Measurements from ENCODE around the gene PTPRCAP. TPM values are rescaled to one million over a fixed set of nuclear protein-coding genes. Genes with fewer than 3 reads are reported as not detected.

PTPRCAP gene
- total RNA-seq, 1 experiment from 2014 or later = 1.7 TPM

GRCh38 chr11:67456068-67456705, 18.7 kb upstream of the PTPRCAP start:
- H3K4me1 Mint-ChIP-seq = no peaks in the 10 kb centered on the region
- Histone ChIP-seq H3K23ac (ENCODE audit: insufficient read length, low read depth, low read length) (no peak overlapping the region), H3K27ac (ENCODE audit: insufficient read length, low read depth, low read length) (no peak overlapping the region), H4K5ac (ENCODE audit: insufficient read length, low read depth, low read length) (no peak overlapping the region), H3K4me2 (ENCODE audit: insufficient read depth, insufficient read length, low read length) (no peak overlapping the region), H2BK12ac (ENCODE audit: insufficient read length, low read depth, low read length) (no peak overlapping the region), H2BK20ac (ENCODE audit: low read depth, low read length, poor library complexity, severe bottlenecking) (no peak overlapping the region), H4K8ac (replicated peaks; ENCODE audit: insufficient read length, low read depth, low read length) (no peak overlapping the region), H3K79me2 (ENCODE audit: insufficient read depth, low read length) (no peaks in the 10 kb centered on the region), H3K4ac (ENCODE audit: low read depth, low read length) (no peak overlapping the region; the same call in 1 of the 2 replicates), H3K9ac (ENCODE audit: extremely low read depth, insufficient read length, low read length) (no peak overlapping the region), H3K9me3 (ENCODE audit: control insufficient read depth, low read depth, low read length) (no peaks in the 10 kb centered on the region), H2BK120ac (ENCODE audit: low read depth, low read length, poor library complexity, severe bottlenecking) (no peak overlapping the region), H3K4me1 (ENCODE audit: insufficient read depth, low read length) (no peaks in the 10 kb centered on the region), H4K91ac (ENCODE audit: insufficient read length, low read depth, low read length) (no peak overlapping the region), H2BK15ac (ENCODE audit: low read depth, low read length) (no peak overlapping the region), H3K18ac (ENCODE audit: insufficient read length, low read depth, low read length) (no peak overlapping the region), H4K20me1 (ENCODE audit: control insufficient read depth, insufficient read depth, insufficient read length) (no peaks in the 10 kb centered on the region), H3K23me2 (ENCODE audit: insufficient read length, low read depth, low read length, poor library complexity, severe bottlenecking) (peaks cover 5% of the 10 kb centered on the region), H2AK5ac (ENCODE audit: insufficient read length, low read length) (no peak overlapping the region), H3K79me1 (ENCODE audit: insufficient read depth, low read depth, low read length, poor library complexity, severe bottlenecking) (no peaks in the 10 kb centered on the region), H3K14ac (ENCODE audit: insufficient read depth, low read length) (no peak overlapping the region), H2AFZ (ENCODE audit: low read length) (no peak overlapping the region), H3T11ph (ENCODE audit: low read length) (no peak overlapping the region), H2BK5ac (ENCODE audit: insufficient read length, low read length) (no peak overlapping the region), H3K27me3 (ENCODE audit: insufficient read depth, low read length) (no peaks in the 10 kb centered on the region), H3K56ac (ENCODE audit: insufficient read length, low read depth, low read length) (no peak overlapping the region)
- DNase-seq = no peak
- no peaks in the 10 kb centered on the region for H3K36me3 Mint-ChIP-seq (ENCODE audit: insufficient read depth in 1 of 3, low read depth in 3 of 3)
- H3K27ac Mint-ChIP-seq = no peak overlapping the region
- peaks cover 17% of the 10 kb centered on the region for H3K27me3 Mint-ChIP-seq (ENCODE audit: low read depth)
- H3K9me3 Mint-ChIP-seq = no peaks in the 10 kb centered on the region; a peak in 1 of 5 replicates
- no peak overlapping the region for H3K4me3 Mint-ChIP-seq
- TF ChIP-seq CTCF (conservative IDR thresholded peaks at IDR 0.05) = no peak
- WGBS (ENCODE audit: extremely low coverage, insufficient read length, low lambda C conversion rate) = no CpG with 5 or more reads among the region's 25 CpGs
